GM19193 (cell line): ENCODE measurements around the gene NOC2L.

ENCODE experiments used
- POLR2A ChIP-seq: IDR thresholded peaks from 4 replicates; pipeline ENCODE4 v1.6.1; 2011; ENCODE audit not compliant: insufficient read depth, insufficient read length; ENCODE audit errors: extremely low read depth

NOC2L gene

DNA sequence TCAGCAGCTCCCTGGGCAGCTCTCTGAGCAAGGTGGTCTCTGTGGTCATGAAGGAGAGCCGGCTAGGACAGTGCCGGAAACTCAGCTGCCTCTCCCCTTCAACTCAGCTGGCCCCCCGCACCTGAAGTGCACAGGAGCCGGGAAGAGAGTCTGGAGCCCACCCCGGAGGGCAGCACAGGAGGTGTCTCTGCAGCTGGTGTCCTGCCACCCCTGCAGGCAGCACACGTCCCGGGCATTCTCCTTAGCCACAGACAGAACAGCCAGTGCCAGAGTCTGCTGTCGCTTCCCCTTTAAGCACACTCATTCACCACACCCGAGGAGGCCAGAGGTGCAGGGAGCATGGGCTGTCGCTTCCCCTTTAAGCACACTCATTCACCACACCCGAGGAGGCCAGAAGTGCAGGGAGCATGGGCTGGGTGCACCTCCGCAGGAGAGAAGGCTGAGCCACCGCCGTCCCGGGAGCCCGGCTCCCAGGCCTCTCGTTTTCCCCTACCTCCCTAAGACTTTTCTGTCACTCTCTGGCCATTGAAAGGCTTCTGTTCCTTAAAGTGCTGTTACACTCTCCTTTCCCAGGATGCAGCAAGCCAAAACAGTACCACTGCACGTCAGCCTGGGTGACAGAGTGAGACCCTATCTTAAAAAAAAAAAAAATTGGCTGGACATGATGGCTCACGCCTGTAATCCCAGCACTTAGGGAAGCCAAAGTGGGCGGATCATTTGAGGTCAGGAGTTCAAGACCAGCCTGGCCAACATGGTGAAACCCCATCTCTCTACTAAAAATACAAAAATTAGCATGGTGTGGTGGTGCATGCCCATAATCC, 52.2 kb downstream of the NOC2L start:
- TF ChIP-seq POLR2A: no peak

DNA sequence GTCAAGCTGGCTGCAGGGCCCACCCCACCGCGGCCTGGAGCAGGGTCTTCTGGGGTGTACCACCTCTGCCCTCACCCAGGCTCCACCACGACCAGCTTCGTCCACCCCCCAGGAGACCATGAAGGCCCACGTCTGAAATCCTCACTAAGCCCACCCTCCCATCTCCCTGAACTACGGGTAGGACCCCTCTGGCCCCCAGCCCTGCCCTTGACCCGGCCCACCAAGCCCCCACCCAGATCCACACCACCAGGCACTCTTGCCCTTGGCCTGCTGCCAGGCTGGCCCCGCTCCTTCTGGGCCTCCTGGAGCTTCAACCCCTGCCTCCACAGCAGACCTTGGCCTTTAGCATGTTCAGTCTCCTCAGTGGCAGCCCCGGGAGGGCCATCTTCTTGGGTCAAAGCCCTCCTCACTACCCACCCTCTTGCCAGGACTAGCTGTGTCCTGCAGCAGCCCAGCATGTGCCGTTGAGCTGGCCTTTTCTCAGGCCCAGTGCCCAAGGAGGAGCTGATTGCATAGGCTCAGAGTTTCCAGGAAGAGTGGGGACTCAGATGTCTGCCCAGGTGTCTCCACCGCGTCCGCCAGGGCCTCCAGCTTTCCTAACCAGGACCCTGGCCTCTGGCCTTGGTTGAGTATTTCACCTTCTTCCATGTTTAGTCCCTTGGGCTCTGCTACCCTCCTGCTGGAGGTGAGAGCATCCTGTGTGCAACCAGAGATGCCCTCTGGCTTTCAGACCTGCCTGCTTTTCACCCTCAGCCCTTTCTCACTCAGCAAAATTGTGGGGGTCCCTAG, 53.1 kb downstream of the NOC2L start:
- TF ChIP-seq POLR2A: no peak

GRCh38 chr1:905071-905749, 53.8 kb downstream of the NOC2L start:
- no peak for TF ChIP-seq POLR2A

- no peak for TF ChIP-seq POLR2A
Measured at GRCh38 chr1:904310-904950, 54.6 kb downstream of the NOC2L start.

GRCh38 chr1:903721-904271, 55.3 kb downstream of the NOC2L start:
- no peak for TF ChIP-seq POLR2A

DNA sequence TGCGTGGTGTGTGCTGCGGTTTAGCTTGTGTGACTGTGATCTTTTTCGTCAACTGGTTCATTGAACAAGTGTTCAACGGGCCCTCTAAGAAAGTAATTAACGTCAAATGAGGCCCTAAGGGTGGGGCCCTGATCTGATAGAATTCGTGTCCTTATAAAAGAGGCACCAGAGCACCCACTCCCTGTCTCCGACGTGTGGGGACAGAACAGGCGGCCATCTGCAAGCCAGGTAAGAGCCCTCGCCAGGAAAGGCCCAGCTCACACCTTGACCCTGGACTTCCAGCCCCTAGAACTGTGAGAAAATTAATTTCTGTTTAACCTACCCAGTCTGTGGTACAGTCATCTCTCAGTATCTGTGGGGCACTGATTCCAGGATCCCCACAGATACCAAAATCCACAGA, 55.8 kb downstream of the NOC2L start:
- TF ChIP-seq POLR2A: no peak

- TF ChIP-seq POLR2A: no peak
Measured at GRCh38 chr1:902802-903201, 56.3 kb downstream of the NOC2L start.

GRCh38 chr1:901108-901859, 57.8 kb downstream of the NOC2L start:
- TF ChIP-seq POLR2A: no peak

DNA sequence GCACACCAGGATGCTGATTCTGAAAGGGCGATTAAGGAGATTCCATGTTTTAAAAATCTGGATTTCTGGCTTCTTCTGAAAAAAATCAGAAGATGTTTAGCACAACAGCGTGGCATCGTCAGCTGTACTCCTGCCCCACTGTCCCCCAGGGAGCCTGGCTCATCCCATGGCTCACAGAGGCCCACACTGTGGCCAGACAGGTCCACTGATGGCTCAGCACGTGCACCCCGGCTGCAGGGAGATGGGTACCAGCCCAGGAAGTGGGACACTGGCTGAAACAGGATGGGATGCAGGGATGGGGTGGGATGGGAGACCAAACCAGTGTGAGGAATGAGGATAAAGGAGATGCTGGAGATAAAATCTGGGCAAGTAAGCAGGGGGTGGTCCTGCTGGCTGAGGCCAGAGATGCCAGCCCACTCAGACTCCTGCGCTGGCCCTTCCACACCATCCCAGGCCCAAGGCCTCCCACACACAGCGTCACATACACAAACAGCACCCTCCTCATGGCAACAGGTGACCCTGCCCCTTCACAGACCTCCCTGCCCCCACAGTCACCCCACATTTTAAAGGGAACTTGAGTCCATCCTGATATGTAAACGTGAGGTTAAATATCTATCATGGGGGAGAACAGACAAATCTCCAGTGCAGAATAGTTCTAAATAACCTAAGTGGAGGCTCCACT, 59.3 kb downstream of the NOC2L start:
- TF ChIP-seq POLR2A: no peak

DNA sequence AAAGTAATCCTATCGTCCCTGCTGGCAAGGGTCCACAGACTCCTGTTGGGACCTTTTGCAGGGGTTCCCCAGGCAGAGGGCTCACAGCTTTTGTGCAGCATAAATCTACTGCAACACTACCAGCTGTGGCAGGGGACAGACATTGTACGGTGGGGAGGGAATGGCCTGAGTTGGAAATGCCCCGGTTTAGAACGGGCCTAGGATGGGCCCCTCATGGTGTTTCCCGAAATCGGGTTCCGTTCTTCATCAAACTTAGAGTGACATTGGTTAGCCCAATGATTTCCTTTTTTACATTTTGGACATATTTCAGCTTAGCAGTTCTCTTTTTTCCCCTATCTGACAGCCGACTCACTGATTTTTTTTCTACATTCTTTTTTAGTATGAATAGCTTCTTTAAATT, 61.8 kb downstream of the NOC2L start:
- TF ChIP-seq POLR2A: no peak
